ENCODE measurements around the gene MYRF. TPM values are rescaled to one million over a fixed set of nuclear protein-coding genes. Genes with fewer than 3 reads are reported as not detected.
A peak's percentile ranks its signal among the peaks of the same experiment; 100 is the strongest.

Gene MYRF
- total and polyA plus RNA-seq, 2 of the 13 experiments (the other 11 are each of a cell fraction or from before 2014, with no cell fraction given): 10.2 to 25.9 TPM

DNA sequence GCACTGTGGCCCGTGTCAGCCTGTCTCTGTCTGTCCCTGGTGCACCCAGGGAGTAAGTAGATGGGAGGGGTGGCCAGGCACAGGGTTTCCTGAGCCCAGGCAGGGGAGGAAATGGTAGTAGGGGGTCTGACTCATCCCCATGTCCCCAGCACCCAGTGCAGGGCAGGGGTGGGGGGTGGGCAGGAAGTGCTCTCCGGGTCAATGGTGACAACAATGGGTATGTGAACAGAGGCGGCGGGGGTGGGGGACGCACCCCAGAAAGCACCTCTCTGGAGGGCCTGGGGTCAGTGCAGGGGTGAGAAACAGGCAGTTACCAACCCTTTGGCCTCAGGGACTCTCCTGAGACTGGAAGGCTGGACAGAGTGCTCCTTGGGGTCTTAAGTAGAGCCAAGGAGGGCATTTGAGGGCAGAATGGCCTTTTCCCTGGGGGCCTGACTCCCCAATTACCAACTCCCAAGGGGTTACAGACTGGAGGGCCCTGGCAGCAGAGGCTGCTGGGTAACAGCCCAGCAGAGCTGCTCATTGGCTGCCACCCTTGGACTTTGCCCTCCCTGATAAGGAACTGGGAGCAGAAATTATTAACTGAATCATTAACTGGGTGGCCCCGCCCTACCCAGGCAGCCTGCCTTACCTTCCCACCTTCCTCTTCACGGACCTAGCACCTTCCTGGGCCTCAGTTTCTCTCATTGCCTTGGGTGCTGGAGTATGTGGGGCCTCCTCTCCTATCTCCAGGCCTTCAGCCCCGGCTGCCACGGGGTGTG is 4.2 kb downstream of the MYRF start (continued):
- TF ChIP-seq, protein P1, sequence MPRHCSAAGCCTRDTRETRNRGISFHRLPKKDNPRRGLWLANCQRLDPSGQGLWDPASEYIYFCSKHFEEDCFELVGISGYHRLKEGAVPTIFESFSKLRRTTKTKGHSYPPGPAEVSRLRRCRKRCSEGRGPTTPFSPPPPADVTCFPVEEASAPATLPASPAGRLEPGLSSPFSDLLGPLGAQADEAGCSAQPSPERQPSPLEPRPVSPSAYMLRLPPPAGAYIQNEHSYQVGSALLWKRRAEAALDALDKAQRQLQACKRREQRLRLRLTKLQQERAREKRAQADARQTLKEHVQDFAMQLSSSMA (CRISPR knock-in tag; IDR thresholded peaks at IDR 0.05): 0 out of 2 replicates have a peak, but pooled peaks have one; percentile 39
- TF ChIP-seq MYNN (CRISPR knock-in tag; IDR thresholded peaks at IDR 0.05; ENCODE audit: low read depth): no peak
- peak; percentile 52; the same call in 1 of the 2 replicates for TF ChIP-seq FOXO1 (CRISPR knock-in tag; IDR thresholded peaks at IDR 0.05)
- TF ChIP-seq, protein P2, sequence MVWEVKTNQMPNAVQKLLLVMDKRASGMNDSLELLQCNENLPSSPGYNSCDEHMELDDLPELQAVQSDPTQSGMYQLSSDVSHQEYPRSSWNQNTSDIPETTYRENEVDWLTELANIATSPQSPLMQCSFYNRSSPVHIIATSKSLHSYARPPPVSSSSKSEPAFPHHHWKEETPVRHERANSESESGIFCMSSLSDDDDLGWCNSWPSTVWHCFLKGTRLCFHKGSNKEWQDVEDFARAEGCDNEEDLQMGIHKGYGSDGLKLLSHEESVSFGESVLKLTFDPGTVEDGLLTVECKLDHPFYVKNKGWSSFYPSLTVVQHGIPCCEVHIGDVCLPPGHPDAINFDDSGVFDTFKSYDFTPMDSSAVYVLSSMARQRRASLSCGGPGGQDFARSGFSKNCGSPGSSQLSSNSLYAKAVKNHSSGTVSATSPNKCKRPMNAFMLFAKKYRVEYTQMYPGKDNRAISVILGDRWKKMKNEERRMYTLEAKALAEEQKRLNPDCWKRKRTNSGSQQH (CRISPR knock-in tag; IDR thresholded peaks at IDR 0.05; ENCODE audit: low read depth): peak; percentile 72
- no peak for TF ChIP-seq STAG1 (CRISPR knock-in tag; IDR thresholded peaks at IDR 0.05)
- no peak for TF ChIP-seq KAT2B (IDR thresholded peaks at IDR 0.05; ENCODE audit: borderline replicate concordance, low read depth, low read length)
- TF ChIP-seq KAT8 (CRISPR knock-in tag; IDR thresholded peaks at IDR 0.05): peak; percentile 82
- TF ChIP-seq ZNF10 (CRISPR knock-in tag; IDR thresholded peaks at IDR 0.05; ENCODE audit: borderline replicate concordance, low read depth): no peak
- no peak for TF ChIP-seq ZNF678 (CRISPR knock-in tag; IDR thresholded peaks at IDR 0.05)
- TF ChIP-seq, protein P3, sequence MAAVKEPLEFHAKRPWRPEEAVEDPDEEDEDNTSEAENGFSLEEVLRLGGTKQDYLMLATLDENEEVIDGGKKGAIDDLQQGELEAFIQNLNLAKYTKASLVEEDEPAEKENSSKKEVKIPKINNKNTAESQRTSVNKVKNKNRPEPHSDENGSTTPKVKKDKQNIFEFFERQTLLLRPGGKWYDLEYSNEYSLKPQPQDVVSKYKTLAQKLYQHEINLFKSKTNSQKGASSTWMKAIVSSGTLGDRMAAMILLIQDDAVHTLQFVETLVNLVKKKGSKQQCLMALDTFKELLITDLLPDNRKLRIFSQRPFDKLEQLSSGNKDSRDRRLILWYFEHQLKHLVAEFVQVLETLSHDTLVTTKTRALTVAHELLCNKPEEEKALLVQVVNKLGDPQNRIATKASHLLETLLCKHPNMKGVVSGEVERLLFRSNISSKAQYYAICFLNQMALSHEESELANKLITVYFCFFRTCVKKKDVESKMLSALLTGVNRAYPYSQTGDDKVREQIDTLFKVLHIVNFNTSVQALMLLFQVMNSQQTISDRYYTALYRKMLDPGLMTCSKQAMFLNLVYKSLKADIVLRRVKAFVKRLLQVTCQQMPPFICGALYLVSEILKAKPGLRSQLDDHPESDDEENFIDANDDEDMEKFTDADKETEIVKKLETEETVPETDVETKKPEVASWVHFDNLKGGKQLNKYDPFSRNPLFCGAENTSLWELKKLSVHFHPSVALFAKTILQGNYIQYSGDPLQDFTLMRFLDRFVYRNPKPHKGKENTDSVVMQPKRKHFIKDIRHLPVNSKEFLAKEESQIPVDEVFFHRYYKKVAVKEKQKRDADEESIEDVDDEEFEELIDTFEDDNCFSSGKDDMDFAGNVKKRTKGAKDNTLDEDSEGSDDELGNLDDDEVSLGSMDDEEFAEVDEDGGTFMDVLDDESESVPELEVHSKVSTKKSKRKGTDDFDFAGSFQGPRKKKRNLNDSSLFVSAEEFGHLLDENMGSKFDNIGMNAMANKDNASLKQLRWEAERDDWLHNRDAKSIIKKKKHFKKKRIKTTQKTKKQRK (IDR thresholded peaks at IDR 0.05; ENCODE audit: low read length): no peak
- TF ChIP-seq, protein P4, sequence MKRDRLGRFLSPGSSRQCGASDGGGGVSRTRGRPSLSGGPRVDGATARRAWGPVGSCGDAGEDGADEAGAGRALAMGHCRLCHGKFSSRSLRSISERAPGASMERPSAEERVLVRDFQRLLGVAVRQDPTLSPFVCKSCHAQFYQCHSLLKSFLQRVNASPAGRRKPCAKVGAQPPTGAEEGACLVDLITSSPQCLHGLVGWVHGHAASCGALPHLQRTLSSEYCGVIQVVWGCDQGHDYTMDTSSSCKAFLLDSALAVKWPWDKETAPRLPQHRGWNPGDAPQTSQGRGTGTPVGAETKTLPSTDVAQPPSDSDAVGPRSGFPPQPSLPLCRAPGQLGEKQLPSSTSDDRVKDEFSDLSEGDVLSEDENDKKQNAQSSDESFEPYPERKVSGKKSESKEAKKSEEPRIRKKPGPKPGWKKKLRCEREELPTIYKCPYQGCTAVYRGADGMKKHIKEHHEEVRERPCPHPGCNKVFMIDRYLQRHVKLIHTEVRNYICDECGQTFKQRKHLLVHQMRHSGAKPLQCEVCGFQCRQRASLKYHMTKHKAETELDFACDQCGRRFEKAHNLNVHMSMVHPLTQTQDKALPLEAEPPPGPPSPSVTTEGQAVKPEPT (CRISPR knock-in tag; IDR thresholded peaks at IDR 0.05; ENCODE audit: low read depth): no peak
- peak; percentile 97 for TF ChIP-seq POLR2G (IDR thresholded peaks at IDR 0.05; ENCODE audit: low read depth, low read length)
- no peak for TF ChIP-seq PAX8 (CRISPR knock-in tag; IDR thresholded peaks at IDR 0.05; ENCODE audit: borderline replicate concordance)
- TF ChIP-seq, protein P5, sequence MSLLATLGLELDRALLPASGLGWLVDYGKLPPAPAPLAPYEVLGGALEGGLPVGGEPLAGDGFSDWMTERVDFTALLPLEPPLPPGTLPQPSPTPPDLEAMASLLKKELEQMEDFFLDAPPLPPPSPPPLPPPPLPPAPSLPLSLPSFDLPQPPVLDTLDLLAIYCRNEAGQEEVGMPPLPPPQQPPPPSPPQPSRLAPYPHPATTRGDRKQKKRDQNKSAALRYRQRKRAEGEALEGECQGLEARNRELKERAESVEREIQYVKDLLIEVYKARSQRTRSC (CRISPR knock-in tag; IDR thresholded peaks at IDR 0.05; ENCODE audit: low read depth): no peak
- TF ChIP-seq CEBPB (IDR thresholded peaks at IDR 0.05; ENCODE audit: borderline replicate concordance, low read depth, low read length): no peak
- TF ChIP-seq KDM5B (CRISPR knock-in tag; IDR thresholded peaks at IDR 0.05; ENCODE audit: borderline replicate concordance): peak; percentile 87; the same call in 1 of the 2 replicates
- TF ChIP-seq, protein P6, sequence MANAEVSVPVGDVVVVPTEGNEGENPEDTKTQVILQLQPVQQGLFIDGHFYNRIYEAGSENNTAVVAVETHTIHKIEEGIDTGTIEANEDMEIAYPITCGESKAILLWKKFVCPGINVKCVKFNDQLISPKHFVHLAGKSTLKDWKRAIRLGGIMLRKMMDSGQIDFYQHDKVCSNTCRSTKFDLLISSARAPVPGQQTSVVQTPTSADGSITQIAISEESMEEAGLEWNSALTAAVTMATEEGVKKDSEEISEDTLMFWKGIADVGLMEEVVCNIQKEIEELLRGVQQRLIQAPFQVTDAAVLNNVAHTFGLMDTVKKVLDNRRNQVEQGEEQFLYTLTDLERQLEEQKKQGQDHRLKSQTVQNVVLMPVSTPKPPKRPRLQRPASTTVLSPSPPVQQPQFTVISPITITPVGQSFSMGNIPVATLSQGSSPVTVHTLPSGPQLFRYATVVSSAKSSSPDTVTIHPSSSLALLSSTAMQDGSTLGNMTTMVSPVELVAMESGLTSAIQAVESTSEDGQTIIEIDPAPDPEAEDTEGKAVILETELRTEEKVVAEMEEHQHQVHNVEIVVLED (CRISPR knock-in tag; IDR thresholded peaks at IDR 0.05; ENCODE audit: borderline replicate concordance): no peak
- TF ChIP-seq BRD4 (CRISPR knock-in tag; IDR thresholded peaks at IDR 0.05): peak; percentile 70

Measured in HepG2 (cell line).